Measurements from ENCODE around the gene EFNA5.

DNA sequence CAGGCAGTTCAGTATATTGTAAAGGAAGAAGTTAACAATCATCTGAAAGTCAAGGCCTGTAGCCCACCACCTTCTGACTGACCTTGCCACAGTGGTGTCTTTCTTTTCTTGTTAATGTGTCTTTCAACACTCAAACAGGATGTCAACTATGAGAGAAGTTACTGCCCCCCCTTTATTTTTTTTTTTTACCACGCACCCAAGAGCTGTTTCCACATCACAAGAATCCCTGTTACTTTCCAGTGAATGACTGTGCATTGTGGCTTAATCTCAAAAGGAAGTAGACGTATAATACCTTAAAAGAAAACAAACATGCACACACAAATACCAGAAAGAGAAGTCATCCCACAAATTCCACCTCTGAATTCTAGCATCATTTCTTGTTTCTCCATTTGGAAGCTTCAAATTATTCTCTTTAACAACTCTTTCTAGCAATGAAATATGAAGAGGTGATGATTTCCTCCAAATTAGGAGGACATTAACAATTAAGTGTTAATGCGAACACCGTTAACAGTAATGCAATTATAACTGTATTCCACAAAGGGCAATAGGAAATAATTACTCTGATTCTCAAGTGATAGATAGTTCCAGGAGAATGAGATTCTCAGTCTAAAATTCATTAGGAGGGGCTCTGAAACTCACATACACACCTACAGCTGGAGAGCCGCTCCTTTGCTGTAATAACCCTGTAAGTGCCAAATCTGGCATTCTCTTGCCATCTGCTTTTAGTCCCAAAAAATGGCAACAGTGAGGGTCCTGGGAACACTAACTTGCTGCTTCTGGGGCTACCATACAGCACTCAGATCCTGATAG, 201.0 kb downstream of the EFNA5 start:
- TF ChIP-seq EZH2 (IDR thresholded peaks at IDR 0.05; ENCODE audit: borderline replicate concordance) = no peak
- TF ChIP-seq, protein P1, sequence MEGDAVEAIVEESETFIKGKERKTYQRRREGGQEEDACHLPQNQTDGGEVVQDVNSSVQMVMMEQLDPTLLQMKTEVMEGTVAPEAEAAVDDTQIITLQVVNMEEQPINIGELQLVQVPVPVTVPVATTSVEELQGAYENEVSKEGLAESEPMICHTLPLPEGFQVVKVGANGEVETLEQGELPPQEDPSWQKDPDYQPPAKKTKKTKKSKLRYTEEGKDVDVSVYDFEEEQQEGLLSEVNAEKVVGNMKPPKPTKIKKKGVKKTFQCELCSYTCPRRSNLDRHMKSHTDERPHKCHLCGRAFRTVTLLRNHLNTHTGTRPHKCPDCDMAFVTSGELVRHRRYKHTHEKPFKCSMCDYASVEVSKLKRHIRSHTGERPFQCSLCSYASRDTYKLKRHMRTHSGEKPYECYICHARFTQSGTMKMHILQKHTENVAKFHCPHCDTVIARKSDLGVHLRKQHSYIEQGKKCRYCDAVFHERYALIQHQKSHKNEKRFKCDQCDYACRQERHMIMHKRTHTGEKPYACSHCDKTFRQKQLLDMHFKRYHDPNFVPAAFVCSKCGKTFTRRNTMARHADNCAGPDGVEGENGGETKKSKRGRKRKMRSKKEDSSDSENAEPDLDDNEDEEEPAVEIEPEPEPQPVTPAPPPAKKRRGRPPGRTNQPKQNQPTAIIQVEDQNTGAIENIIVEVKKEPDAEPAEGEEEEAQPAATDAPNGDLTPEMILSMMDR (IDR thresholded peaks at IDR 0.05; ENCODE audit: poor library complexity) = no peak
